A673 (cell line): ENCODE results near the gene NAGS. TPM values are rescaled to one million over a fixed set of nuclear protein-coding genes. Genes with fewer than 3 reads are reported as not detected.

Experiments
- BruUV-seq: library from RNA; stranded (reverse); fragments of 400-500 nt; replicated peaks from 2 replicates; lab custom pipeline; 2021; lab: Mats Ljungman, UMichigan
- CTCF ChIA-PET: fragments of 300-600 bp; sonication (Branson Sonifier 250); formaldehyde crosslinking; loops from one replicate; lab custom pipeline; 2022; ENCODE audit warnings: antibody characterized with exemption; lab: Charles Lee
- POLR2A ChIA-PET: fragments of 300-600 bp; sonication (Branson Sonifier 250); formaldehyde crosslinking; loops from one replicate; lab custom pipeline; 2022; ENCODE audit warnings: antibody characterized with exemption; ENCODE audit not compliant: low non-redundant PET; lab: Charles Lee
- DNase-seq: peaks from one replicate; pipeline ENCODE4 v3.0.0-alpha.2; 2015; ENCODE audit warnings: low spot score
- H3K27ac ChIP-seq: fragments of 200-600 bp; sonication (generic); 2 replicates; pipeline ENCODE4 v1.5.1; 2016; ENCODE audit warnings: mixed run types, low read depth, mild to moderate bottlenecking, mixed read lengths, antibody characterized with exemption, low read length; ENCODE audit not compliant: poor library complexity, severe bottlenecking
- H3K27me3 ChIP-seq: fragments of 200-600 bp; sonication (generic); replicated peaks from 2 replicates; pipeline ENCODE4 v1.6.1; 2017; ENCODE audit warnings: mixed run types, low read depth, mild to moderate bottlenecking, mixed read lengths, antibody characterized with exemption, low read length; ENCODE audit not compliant: insufficient read depth, poor library complexity
- H3K36me3 ChIP-seq: fragments of 200-600 bp; sonication (generic); 2 replicates; pipeline ENCODE4 v1.6.1; 2016; ENCODE audit warnings: mixed run types, mild to moderate bottlenecking, mixed read lengths, antibody characterized with exemption, low read length; ENCODE audit not compliant: insufficient read depth, poor library complexity, severe bottlenecking
- H3K4me1 ChIP-seq: fragments of 200-600 bp; sonication (generic); 2 replicates; pipeline ENCODE4 v1.6.1; 2017; ENCODE audit warnings: mixed run types, mild to moderate bottlenecking, mixed read lengths, antibody characterized with exemption, low read length; ENCODE audit not compliant: insufficient read depth, poor library complexity, severe bottlenecking
- H3K4me3 ChIP-seq: fragments of 200-600 bp; sonication (generic); 2 replicates; pipeline ENCODE4 v1.5.1; 2016; ENCODE audit warnings: low read depth, mixed run types, mild to moderate bottlenecking, mixed read lengths, low read length; ENCODE audit not compliant: poor library complexity, severe bottlenecking
- H3K9me3 ChIP-seq: fragments of 200-600 bp; sonication (generic); 2 replicates; pipeline ENCODE4 v1.6.1; 2016; ENCODE audit warnings: mixed run types, low read depth, mild to moderate bottlenecking, mixed read lengths, antibody characterized with exemption, low read length; ENCODE audit not compliant: poor library complexity, severe bottlenecking
- CTCF ChIP-seq: fragments of 300-800, 200-600 bp; sonication (generic); conservative IDR thresholded peaks from 2 replicates; pipeline ENCODE4 v1.5.1; 2017; ENCODE audit warnings: low read depth, mild to moderate bottlenecking, antibody characterized with exemption, low read length, moderate library complexity, mixed read lengths
- EZH2 ChIP-seq: fragments of 200-600 bp; sonication (generic); IDR thresholded peaks from 2 replicates; pipeline ENCODE4 v1.6.1; 2017; ENCODE audit warnings: borderline replicate concordance, low read depth, mild to moderate bottlenecking, mixed read lengths, antibody characterized with exemption, low read length; ENCODE audit not compliant: poor library complexity, severe bottlenecking
- intact Hi-C: fragments of 100-400 bp; cut with micrococcal nuclease; formaldehyde crosslinking; loops from one replicate; pipeline ENCODE4 v1.10.0; 2022; ENCODE audit not compliant: unreplicated experiment
- total RNA-seq: library from RNA; stranded (reverse); gene quantifications from 2 replicates; pipeline ENCODE4 v1.2.3, GENCODE V29; 2021

The NAGS gene
- total RNA-seq, 1 experiment from 2014 or later: 0.24 TPM

- H3K27me3 ChIP-seq: peaks cover 9% of the 10 kb centered on the region
- no peak for DNase-seq
- BruUV-seq: no TSS peak
- H3K4me3 ChIP-seq: no peak overlapping the region
- CTCF ChIA-PET: no interaction called here
- no peaks in the 10 kb centered on the region for H3K36me3 ChIP-seq
- H3K27ac ChIP-seq: no peak overlapping the region
- POLR2A ChIA-PET: no interaction called here
- no peaks in the 10 kb centered on the region for H3K9me3 ChIP-seq
- intact Hi-C loops: loop anchor here (10.0 kb wide), 1 partner anchor 110 kb away; no protein-coding TSS in a partner anchor
- no peaks in the 10 kb centered on the region for H3K4me1 ChIP-seq
- TF ChIP-seq CTCF: no peak
- no peak for TF ChIP-seq EZH2
Measured at GRCh38 chr17:44004761-44005526, 522 bp downstream of the NAGS start.

- Histone ChIP-seq H3K36me3 (no peaks in the 10 kb centered on the region), H3K9me3 (no peaks in the 10 kb centered on the region), H3K27me3 (peaks cover 9% of the 10 kb centered on the region), H3K4me1 (no peaks in the 10 kb centered on the region), H3K27ac (no peak overlapping the region), H3K4me3 (peak overlapping the region; percentile 60)
- intact Hi-C loops: loop anchor here (10.0 kb wide), 1 partner anchor 109 kb away; no protein-coding TSS in a partner anchor
- BruUV-seq: no TSS peak
- TF ChIP-seq CTCF (no peak), EZH2 (no peak)
- CTCF ChIA-PET: interaction anchor here (0.7 kb wide), 1 partner anchor 1020 kb away, joined by 3 read pairs; no protein-coding TSS in a partner anchor
- no peak for DNase-seq
- POLR2A ChIA-PET: interaction anchor here (1.0 kb wide), 1 partner anchor 17 kb away, joined by 4 read pairs; no protein-coding TSS in a partner anchor
Measured at GRCh38 chr17:44005527-44006271, 1.3 kb downstream of the NAGS start.

- POLR2A ChIA-PET: interaction anchor here (1.0 kb wide), 1 partner anchor 16 kb away, joined by 4 read pairs; no protein-coding TSS in a partner anchor
- peaks cover 9% of the 10 kb centered on the region for H3K27me3 ChIP-seq
- TF ChIP-seq CTCF (no peak), EZH2 (no peak)
- CTCF ChIA-PET: interaction anchor here (0.7 kb wide), 1 partner anchor 1019 kb away, joined by 3 read pairs; no protein-coding TSS in a partner anchor
- H3K4me3 ChIP-seq: peak overlapping the region; percentile 60
- no peaks in the 10 kb centered on the region for H3K4me1 ChIP-seq
- no peaks in the 10 kb centered on the region for H3K36me3 ChIP-seq
- intact Hi-C loops: loop anchor here (10.0 kb wide), 1 partner anchor 109 kb away; no protein-coding TSS in a partner anchor
- DNase-seq: no peak
- no peaks in the 10 kb centered on the region for H3K9me3 ChIP-seq
- no peak overlapping the region for H3K27ac ChIP-seq
- no TSS peak for BruUV-seq
Measured at GRCh38 chr17:44006272-44006597, 1.8 kb downstream of the NAGS start.
